Measurements from ENCODE around the gene WDR7.
A peak's percentile ranks its signal among the peaks of the same experiment; 100 is the strongest.
"Not testable (repeated sequence)": the region's sequence is repeated elsewhere in the genome, so short reads cannot be mapped to it uniquely, and the experiment has no call there.

The WDR7 gene

GRCh38 chr18:56650944-56651770 lies at the start of gene WDR7:
Gene WDR7, plus strand, starts transcription at chr18:56651359. Its CDS starts 21,157 bp downstream, at chr18:56672516.
- DNase-seq, result peak; percentile 97

DNA sequence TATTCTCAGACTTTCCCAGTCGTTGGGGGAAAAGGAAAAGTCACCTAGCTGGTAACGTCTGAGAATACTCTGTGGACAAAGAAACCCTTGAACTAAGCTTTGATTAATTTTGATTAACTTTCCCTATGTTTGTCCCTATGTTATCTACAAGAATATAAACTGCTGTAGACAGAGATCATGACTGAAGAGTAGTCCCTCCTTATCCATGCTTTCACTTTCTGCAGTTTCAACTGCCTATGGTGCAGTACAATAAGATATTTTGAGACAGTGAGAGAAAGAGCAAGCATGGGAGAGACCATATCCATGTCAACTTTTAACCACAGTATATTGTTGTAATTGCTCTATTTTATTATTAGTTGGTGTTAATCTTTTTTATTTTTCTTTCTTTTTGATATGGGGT lies 44.5 kb upstream of the WDR7 start:
- no peak for DNase-seq

DNA sequence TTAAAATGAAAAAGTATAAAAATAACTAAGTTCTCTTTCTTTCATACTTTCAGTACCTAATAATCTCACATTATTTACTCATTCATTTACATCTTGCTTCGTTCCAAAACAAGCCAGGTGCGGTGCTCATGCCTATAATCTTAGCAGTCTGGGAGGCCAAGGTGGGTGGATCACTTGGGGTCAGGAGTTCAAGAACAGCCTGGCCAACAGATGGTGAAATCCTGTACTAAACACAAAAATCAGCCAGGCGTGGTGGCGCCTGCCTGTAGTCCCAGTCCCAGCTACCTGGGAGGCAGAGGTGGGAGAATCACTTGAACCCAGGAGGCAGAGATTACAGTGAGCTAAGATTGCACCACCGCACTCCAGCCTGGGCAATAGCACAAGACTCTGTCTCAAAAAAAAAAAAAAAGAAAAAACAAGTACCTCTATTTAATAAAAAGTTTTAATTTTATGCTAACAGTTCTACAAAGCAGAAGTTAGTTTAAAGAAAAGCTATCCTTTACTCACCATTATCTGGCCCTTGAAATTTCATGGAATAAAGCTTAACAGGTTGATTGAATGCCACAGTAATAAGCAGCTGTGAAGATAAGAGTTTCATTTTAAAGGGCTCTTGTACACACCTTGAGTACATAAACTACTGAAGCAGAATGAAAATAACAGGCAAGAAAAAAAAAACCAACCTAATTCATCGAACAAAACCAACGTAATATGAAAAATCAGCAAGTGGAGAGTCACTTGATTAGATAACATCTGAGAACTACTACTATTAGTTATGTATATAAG lies 35.2 kb upstream of the WDR7 start:
- DNase-seq, result peak; percentile 91

DNA sequence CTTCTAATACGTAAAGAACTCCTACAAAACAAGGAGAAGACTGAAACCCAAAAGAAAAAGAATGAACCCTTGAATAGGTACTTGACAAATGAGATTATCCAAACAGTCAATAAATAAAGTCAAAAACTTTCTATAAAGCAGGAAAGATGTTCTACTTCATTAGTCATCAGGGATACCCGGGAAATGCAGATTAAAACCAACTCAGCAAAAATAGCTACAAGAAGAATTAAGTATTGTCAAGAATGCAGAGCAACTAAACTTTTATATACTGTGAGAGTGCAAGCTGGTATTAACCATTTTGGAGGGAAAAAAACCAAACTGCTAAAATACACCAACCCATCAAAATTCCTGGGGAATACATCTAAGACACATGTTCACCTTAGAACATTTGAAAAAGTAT lies 23.2 kb upstream of the WDR7 start:
- no peak for DNase-seq

DNA sequence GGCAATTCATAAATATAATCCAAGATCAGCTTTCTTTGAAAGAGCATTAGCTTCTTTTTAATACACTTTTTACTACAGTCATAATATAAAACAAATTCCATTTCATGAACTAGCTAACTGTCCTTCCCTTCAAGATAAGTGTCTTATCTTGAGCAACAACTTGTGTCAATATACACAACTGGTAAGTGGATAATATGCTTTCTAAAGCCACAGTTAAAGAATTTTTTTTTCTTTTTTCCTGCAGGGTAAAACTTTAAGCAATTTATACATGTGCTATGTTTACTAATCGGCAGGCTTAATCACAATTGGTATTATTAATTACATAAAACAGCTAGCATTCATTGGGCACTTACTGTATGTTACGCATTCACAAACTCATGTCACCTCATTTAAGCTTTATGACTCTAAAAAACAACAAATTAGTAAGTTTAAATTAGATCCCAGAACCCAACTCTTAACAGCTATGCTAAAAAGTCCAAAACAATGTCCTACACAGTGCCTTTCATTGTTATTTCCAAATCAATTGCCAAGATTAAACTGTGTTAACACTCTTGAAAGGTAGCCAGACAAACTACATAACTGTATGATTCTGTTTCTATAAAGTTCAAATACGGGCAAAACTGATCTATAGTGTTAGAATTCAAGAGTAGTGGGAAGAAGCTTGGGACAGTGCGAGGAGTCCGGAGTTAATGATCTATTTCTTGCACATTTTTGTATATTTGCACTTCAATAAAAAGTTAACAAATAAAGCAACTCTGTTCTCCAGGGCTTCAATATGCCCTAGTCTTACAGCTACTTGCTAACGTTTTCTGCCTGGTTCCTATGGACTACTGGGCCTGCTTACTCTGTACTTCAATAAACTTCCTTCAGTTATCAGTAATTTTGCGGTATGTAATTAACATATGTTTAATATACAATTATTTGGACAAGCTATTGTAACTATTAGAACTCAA lies 18.8 kb upstream of the WDR7 start:
- DNase-seq, result no peak

- no peak for DNase-seq
Observed at GRCh38 chr18:56635007-56635406, 16.2 kb upstream of the WDR7 start.

DNA sequence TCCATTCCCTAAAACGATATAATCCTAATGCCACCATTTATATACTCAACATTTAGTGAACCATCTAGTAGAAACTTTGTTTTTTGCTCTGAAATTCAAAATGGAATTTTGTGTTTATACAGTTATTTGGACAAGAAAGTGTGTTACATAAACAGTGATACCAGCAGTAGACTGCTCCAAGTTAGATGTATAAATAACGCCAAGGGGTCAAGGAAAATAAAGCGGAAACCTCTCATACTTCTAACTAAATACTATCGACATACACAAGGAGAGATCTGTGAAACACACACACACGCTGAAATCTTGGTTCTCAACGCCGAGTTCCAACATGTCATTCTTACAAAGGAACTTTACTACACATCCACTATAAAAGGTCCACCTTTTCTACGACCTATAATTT lies 14.0 kb upstream of the WDR7 start:
- no peak for DNase-seq

DNA sequence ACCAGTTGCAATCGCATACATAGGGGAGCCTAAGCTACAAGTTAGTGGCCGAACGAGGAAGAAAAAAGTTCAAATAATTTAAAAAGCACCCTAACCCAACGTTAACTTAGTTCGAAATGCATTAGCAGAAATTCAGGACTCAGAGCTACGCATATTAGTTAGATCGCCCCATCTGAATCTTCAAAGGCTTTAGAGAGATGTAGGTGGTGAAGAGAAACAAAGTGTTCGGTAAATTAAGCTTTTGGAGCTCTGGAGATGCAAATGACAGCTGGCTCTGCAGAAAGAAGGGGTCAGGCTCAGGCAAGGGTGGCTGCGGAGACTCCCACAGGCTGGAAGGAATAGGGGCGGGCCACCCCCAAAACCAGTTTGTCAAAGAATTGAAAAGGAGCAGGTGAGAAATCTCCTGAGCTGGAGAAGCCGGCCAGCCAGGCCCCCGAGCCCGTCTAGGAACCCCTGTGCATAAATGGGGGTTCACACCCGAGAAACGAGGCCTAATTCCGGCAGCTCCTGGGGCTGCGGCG lies 13.4 kb upstream of the WDR7 start:
- no peak for DNase-seq

- DNase-seq, result peak; percentile 97
Observed at GRCh38 chr18:56638232-56639103, 12.7 kb upstream of the WDR7 start, which contains the start of gene TXNL1. Gene TXNL1, minus strand, starts transcription at chr18:56638592. Its CDS starts 152 bp downstream, at chr18:56638440.

DNA sequence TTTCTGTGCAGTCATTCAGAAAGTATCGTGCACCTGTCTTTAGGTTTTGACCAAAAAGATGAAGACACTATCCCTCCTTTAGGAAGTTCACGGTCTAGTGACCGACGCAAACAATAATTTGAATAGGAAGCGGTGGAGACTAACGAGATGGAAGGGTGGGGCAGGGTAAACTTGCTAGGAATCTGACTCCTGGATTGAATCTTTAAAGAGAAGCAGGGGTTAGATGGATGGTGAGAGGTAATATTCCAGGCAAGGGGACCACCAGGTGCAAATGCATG lies 12.1 kb upstream of the WDR7 start:
- DNase-seq, result peak; percentile 55

GRCh38 chr18:56639571-56639970 lies 11.6 kb upstream of the WDR7 start:
- no peak for DNase-seq

DNA sequence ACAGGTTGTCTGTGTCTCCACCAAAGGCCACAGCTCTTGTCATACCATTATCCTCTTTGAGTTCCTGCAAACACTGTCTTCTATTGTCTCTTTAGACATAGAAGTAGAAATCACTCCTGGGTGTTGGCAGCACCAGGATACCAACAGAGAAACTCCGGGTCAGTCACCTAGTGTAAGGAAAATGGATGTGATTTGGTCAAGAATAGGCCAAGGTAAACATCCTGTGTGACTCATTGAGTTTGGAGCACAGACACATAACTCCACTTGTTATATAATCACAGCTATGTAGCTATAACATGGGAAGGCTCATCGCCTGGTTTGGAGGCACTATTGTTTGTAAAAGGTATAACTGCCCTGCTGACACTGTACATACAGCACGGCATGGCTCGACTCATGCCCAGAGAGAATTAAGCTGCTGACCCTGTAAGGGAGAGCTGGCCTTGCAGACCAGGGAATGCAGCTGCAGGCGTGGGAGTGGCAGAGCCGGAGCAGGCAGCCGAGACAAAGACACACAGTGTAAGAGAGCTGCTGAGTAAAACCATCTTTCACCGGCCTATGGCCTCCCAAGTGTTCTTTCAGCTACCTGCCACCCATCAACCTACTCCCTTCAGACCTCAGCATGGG lies 9.3 kb upstream of the WDR7 start:
- DNase-seq, result no peak

GRCh38 chr18:56643381-56643780 lies 7.8 kb upstream of the WDR7 start:
- no peak for DNase-seq

DNA sequence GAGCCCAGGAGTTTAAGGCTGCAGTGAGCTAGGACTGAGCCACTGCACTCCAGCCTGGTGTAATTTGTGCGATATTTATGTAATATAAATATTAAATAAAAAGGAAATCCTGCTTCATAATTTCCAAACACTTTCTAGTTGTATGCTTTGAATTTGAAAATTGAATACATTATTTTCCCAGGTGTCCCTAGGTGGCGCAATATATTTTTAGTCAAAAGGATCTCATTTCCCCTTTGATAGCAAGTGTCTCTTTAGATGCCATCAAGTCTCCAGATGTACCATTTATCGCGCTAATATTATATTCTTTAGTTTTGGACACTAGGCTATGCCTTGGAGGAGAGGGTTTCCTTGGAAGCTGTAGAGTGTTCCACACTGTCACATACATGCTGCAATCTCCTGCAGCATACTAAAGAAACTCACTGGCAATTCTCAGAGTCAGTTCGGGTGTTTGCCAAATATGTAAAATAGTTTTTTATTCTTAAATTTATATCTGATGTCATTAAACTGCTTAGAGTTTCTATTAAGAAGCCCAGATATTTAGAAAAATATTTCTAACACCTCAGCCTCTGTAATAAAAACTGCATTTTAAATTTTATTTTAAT lies 5.6 kb upstream of the WDR7 start:
- no peak for DNase-seq

DNA sequence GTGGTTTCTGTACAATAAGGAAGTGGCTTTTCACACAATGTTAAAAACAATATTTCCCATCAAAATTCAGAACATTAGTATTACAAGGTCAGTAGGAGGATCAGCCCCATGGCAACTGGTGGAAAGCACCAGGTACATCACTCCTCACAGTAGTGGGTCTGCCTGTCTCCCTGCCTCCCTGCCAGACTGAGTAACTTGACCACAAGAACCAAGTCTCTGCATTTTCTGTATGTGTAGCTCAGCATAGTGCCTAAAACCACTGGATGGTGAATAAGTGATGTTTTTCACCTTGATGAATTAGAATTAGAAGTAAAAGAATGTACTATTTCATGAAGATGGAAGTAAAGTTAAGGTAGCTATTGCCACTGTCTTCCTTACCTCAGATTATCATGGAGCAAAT lies 4.1 kb upstream of the WDR7 start:
- no peak for DNase-seq

GRCh38 chr18:56647951-56648893 lies 2.9 kb upstream of the WDR7 start:
- DNase-seq, result no peak

- no peak for DNase-seq
Observed at GRCh38 chr18:56649996-56650395, 1.2 kb upstream of the WDR7 start.

DNA sequence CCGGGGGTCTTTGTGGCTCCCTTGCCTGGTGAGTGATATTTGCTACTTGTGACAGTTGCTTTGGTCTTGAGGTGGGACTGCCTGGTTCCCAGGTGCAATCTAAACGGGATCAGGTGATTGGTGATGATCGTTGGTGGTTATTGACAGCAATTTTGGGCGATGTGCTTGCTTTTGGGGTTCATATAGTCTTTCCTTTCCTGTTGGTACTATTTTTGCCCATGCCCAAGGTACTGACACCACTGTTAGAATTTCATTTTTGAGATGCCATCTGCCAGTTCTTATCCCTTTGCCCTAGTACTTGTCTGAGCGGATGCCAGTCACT lies 573 bp downstream of the WDR7 start:
- DNase-seq, result no peak

GRCh38 chr18:56652802-56653201 lies 1.6 kb downstream of the WDR7 start:
- DNase-seq, result no peak

DNA sequence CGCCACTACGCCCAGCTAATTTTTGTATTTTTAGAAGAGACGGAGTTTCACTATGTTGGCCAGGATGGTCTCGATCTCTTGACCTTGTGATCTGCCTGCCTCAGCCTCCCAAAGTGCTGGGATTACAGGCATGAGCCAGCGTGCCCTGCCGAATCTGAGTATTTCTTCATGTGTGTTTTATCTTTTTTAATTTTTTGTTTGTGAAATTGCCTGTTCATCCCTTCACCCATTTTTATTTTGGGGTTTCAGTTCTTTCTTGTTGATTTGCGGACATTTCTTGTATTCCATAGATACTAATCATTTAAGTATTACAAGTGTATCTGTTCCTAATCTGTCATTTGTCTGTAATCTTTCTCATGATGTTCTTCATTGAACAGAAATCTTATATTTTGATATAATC lies 3.1 kb downstream of the WDR7 start:
- not testable (repeated sequence) for DNase-seq

All from DMS79 treated with DMSO at 0.1 percent for 48 hours (cell line).